ENCODE measurements around the gene ACSF3.

Gene ACSF3

DNA sequence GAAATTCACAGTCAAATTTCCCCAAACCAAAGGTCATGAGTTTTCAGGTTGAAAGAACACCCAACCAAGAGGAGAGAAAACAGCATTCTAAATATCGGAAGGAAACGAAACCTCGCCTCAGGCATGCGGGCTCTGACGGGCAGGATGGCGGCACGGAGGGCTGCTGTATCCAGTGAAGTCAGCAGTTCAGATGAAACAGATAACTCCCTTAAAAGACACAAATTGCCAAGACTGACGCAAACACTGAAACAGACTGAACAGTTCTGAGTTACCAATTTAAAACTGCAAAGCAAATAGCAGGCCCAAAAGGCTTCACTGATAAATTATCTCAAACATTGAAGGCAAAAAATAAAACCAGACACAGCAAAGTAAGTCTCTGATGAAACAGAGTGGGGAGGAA is 57.3 kb downstream of the ACSF3 start:
- peaks cover 7% of the 10 kb centered on the region for H3K27me3 ChIP-seq (ENCODE audit: control insufficient read depth, insufficient read depth, low read length)
- H3K36me3 ChIP-seq (ENCODE audit: control insufficient read depth, insufficient read depth, low read length) = no peaks in the 10 kb centered on the region

DNA sequence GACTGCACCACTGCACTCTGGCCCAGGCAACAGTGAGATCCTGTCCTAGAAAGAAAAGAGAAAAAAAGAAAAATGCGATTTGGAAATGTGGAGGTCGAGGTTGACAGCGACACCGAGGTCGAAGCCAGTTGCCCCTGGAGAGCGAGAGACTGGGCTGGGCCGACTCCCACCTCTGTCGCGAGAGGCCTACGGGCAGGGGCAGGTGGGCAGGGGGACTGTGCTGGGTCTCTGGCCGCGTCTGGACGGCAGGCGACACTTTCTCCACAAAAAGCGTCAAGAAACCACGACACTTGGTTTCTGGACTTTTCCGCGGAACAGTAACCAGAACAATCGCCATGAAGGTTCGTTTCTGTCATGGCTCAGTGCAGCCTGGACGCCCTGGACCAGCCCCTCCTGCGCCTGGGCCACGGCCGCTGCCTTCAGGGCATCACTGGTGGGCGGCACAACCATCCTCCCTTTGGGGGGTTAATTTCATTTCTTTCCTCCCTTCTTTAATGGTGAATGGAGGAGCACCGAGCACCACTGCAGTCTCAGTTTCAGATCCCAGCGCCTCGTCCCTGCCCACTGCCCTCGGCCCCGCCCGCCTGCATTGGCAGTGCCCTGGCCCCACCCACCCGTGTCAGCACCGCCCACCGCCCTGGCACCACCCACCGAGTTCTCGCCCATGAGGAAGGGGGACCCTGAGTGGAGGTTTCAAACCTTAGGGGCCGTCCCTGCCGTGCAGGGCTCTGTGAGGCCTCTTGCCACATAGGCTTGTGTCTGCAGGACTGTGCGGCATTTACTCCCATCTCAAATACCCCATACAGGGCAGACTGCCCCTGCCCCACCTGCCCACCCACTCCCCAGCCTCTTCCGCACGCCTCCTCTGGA is 59.4 kb downstream of the ACSF3 start:
- Histone ChIP-seq H3K4me1 (ENCODE audit: control insufficient read depth, insufficient read depth, low read length) (peaks cover 12% of the 10 kb centered on the region), H3K36me3 (ENCODE audit: control insufficient read depth, insufficient read depth, low read length) (no peaks in the 10 kb centered on the region), H3K9me3 (ENCODE audit: control insufficient read depth, low read length) (no peaks in the 10 kb centered on the region), H3K27me3 (ENCODE audit: control insufficient read depth, insufficient read depth, low read length) (peaks cover 18% of the 10 kb centered on the region), H3K4me3 (ENCODE audit: low read length) (no peak overlapping the region), H3K9ac (ENCODE audit: low read length) (no peak overlapping the region)

More for the DNA sequence above, 57.3 kb downstream of the ACSF3 start:
- no peak overlapping the region for H3K4me3 ChIP-seq (ENCODE audit: low read length)
- no peaks in the 10 kb centered on the region for H3K9me3 ChIP-seq (ENCODE audit: control insufficient read depth, low read length)
- H3K4me1 ChIP-seq (ENCODE audit: control insufficient read depth, insufficient read depth, low read length) = peaks cover 12% of the 10 kb centered on the region
- H3K9ac ChIP-seq (ENCODE audit: low read length) = no peak overlapping the region

DNA sequence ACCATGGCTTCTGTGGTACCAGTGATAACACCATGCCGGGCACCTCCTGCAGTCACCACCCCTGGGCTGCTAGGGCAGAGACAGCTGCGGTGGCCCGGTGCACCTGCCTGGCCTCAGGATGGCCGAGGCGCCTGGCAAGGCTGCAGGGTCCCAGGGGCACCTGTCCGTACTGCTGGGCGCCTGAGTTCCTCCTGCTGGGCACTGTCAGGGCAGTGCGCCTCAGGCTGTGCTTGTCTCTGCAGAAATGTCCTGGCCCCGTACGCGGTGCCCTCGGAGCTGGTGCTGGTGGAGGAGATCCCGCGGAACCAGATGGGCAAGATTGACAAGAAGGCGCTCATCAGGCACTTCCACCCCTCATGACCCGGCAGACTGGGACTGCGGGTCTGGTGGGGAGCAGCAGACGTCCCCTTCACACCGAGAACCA is 60.2 kb downstream of the ACSF3 start:
- H3K9me3 ChIP-seq (ENCODE audit: control insufficient read depth, low read length) = no peaks in the 10 kb centered on the region
- H3K4me1 ChIP-seq (ENCODE audit: control insufficient read depth, insufficient read depth, low read length) = peaks cover 12% of the 10 kb centered on the region
- H3K27me3 ChIP-seq (ENCODE audit: control insufficient read depth, insufficient read depth, low read length) = peaks cover 18% of the 10 kb centered on the region
- no peaks in the 10 kb centered on the region for H3K36me3 ChIP-seq (ENCODE audit: control insufficient read depth, insufficient read depth, low read length)
- no peak overlapping the region for H3K9ac ChIP-seq (ENCODE audit: low read length)
- H3K4me3 ChIP-seq (ENCODE audit: low read length) = no peak overlapping the region

DNA sequence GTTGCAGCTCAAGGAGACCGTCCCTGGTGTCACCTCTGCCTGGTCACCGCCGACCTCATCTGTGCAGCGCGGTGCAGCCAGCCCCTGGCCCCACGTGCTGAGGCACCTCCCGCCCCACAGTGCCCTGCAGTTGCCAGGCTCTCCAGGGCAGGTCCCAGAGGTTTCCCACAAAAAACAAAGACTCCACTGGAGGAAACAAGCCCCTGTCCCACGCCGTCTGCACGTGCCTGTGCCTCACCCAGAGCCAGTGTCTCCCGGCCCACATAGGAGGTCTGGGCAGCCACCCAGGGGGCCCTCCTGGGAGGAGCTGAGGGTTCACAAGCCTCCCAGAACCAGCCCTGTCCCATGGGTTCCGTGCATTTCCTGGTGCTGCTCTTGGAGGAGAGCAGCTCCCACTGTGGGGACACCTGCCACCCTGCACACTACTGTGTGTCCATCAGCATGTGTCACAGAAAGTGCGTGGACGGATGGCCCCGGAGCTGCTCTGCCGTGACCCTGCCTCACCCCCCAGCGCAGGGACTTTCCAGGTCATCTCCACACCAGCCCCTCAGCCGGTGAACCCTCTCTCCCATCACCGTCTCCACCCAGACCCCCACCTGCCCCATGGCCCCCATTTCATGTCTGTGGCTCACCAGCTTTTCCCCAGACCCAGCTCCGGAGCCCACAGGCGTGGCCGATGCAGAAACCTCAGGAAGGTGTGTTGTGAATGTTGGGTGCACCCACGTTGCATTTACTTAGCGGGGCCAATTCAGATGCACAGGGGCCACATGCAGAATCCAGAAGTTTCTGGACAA is 60.9 kb downstream of the ACSF3 start:
- Histone ChIP-seq H3K9me3 (ENCODE audit: control insufficient read depth, low read length) (no peaks in the 10 kb centered on the region), H3K4me1 (ENCODE audit: control insufficient read depth, insufficient read depth, low read length) (peaks cover 12% of the 10 kb centered on the region), H3K9ac (ENCODE audit: low read length) (no peak overlapping the region), H3K27me3 (ENCODE audit: control insufficient read depth, insufficient read depth, low read length) (peaks cover 18% of the 10 kb centered on the region), H3K4me3 (ENCODE audit: low read length) (no peak overlapping the region), H3K36me3 (ENCODE audit: control insufficient read depth, insufficient read depth, low read length) (no peaks in the 10 kb centered on the region)

DNA sequence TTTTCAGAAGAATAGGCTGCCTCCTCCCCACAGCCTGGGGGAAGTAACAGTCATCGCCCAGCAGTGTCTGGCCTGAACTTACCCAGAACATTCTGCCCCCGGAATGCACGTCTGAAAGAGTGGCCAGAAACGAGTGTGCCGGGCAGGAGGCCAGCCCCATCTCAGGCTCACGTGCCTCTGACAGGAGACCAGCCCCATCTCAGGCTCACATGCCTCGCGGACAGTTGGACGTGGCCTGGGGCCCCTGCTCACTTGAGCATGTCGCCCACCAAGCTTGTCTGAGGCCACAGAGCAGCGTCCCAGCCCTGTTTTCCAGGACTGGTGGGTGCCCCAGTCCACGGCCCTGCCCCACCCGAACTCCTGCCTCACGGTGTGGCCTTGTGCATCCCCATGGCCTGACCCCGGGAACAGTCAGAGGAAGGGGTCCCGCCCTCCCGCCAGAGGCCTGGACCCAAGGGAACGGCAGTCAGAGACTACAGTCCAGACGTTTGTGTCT is 61.6 kb downstream of the ACSF3 start:
- Histone ChIP-seq H3K9me3 (ENCODE audit: control insufficient read depth, low read length) (no peaks in the 10 kb centered on the region), H3K27me3 (ENCODE audit: control insufficient read depth, insufficient read depth, low read length) (peaks cover 18% of the 10 kb centered on the region), H3K36me3 (ENCODE audit: control insufficient read depth, insufficient read depth, low read length) (no peaks in the 10 kb centered on the region), H3K4me1 (ENCODE audit: control insufficient read depth, insufficient read depth, low read length) (peaks cover 12% of the 10 kb centered on the region), H3K4me3 (ENCODE audit: low read length) (no peak overlapping the region), H3K9ac (ENCODE audit: low read length) (no peak overlapping the region)

DNA sequence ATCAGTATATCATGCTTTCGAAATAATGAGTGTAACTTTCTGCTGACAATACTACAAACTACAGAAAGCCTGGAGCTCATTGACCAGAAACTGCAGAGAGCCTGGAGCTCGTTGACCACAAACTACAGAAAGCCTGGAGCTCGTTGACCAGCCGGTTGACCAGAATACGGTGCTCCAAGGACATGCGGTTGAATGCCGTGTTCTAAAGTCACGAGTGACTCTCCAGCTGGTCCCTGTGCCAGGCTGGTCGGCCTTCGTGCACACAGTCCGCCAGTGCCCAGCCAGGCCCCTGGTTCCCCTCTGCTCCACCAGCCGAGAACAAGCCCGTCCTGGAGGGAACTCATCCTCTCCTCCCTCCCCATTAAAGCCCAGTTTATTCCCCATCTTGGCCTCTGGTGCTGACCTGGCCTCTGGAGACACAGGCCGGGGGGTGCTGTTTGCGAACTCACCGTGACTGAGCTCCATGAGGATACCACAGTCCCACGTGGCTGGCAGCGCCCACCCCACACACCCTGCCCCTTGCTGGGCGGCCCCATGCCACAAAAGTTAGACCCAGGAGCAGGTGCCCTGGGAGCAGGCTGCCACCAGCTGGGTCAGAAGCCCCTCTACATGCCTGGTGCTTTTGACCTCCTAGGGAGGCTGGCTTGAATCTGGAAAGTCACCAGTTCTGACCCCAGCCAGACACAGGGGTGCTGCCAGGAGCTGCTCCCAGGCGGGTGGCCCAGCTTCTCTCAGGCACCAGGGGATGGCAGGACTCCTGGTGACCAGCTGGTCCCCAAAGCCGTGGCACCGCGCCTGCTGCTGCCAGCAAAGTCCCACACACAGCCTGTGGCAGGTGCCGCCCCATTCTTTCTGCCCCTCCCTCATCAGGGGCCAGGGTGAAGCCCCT is 62.4 kb downstream of the ACSF3 start:
- no peaks in the 10 kb centered on the region for H3K36me3 ChIP-seq (ENCODE audit: control insufficient read depth, insufficient read depth, low read length)
- no peaks in the 10 kb centered on the region for H3K9me3 ChIP-seq (ENCODE audit: control insufficient read depth, low read length)
- no peak overlapping the region for H3K4me3 ChIP-seq (ENCODE audit: low read length)
- H3K27me3 ChIP-seq (ENCODE audit: control insufficient read depth, insufficient read depth, low read length) = peaks cover 18% of the 10 kb centered on the region
- H3K4me1 ChIP-seq (ENCODE audit: control insufficient read depth, insufficient read depth, low read length) = peaks cover 12% of the 10 kb centered on the region
- H3K9ac ChIP-seq (ENCODE audit: low read length) = no peak overlapping the region

DNA sequence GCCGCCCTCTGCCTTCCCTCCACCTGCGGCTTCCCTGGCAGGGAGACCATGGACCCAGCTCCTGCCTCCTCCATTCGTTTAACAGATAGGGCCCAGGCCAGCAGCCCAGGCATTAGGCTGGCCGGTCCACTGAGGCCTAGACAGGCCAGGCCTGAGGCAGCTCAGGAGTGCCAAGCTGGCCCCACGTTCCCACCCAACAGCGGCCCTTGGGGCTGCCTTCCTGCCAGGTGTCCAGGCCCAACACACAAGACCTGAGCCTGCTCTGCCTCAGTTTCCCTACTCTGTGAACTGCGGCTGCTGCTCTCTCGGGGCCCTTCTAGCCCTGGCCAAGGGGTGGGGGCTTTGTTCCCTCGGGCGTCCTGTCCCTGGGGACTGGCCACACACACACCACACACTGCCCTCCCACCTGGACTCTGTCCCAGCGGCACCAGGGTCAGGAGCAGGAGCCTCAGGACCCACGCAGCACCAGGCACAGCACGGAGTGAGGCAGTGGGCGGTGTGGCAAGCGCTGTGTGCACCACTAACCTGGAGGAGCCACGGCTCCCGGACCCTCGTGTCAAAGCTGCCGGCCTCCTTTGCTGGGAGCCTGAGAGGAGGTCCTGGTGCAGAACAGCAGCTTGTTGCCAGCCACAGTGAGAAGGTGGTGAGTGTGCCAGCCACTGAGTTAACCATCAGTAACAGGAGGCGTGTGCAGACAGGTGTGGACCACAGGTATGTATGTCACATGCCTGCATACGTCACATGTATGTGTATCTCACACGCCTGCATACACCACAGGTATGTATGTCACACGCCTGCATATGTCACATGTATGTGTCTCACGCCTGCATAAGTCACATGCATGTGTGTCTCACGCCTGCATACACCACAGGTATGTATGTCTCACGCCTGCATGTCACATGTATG is 63.3 kb downstream of the ACSF3 start:
- H3K27me3 ChIP-seq (ENCODE audit: control insufficient read depth, insufficient read depth, low read length) = peaks cover 21% of the 10 kb centered on the region
- H3K4me1 ChIP-seq (ENCODE audit: control insufficient read depth, insufficient read depth, low read length) = peaks cover 12% of the 10 kb centered on the region
- no peak overlapping the region for H3K9ac ChIP-seq (ENCODE audit: low read length)

DNA sequence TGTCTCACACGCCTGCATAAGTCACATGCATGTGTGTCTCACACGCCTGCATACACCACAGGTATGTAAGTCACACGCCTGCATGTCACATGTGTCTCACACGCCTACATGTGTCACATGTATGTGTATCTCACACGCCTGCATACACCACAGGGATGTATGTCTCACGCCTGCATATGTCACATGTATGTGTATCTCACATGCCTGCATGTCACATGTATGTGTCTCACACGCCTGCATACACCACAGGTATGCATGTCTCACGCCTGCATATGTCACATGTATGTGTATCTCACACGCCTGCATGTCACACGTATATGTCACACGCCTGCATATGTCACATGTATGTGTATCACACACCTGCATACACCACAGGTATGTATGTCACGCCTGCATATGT is 64.1 kb downstream of the ACSF3 start:
- Histone ChIP-seq H3K4me3 (ENCODE audit: low read length) (no peak overlapping the region), H3K4me1 (ENCODE audit: control insufficient read depth, insufficient read depth, low read length) (peaks cover 12% of the 10 kb centered on the region), H3K27me3 (ENCODE audit: control insufficient read depth, insufficient read depth, low read length) (peaks cover 21% of the 10 kb centered on the region), H3K36me3 (ENCODE audit: control insufficient read depth, insufficient read depth, low read length) (no peaks in the 10 kb centered on the region), H3K9ac (ENCODE audit: low read length) (no peak overlapping the region), H3K9me3 (ENCODE audit: control insufficient read depth, low read length) (no peaks in the 10 kb centered on the region)

More for the DNA sequence above, 63.3 kb downstream of the ACSF3 start:
- no peaks in the 10 kb centered on the region for H3K9me3 ChIP-seq (ENCODE audit: control insufficient read depth, low read length)
- H3K36me3 ChIP-seq (ENCODE audit: control insufficient read depth, insufficient read depth, low read length) = no peaks in the 10 kb centered on the region
- H3K4me3 ChIP-seq (ENCODE audit: low read length) = no peak overlapping the region

DNA sequence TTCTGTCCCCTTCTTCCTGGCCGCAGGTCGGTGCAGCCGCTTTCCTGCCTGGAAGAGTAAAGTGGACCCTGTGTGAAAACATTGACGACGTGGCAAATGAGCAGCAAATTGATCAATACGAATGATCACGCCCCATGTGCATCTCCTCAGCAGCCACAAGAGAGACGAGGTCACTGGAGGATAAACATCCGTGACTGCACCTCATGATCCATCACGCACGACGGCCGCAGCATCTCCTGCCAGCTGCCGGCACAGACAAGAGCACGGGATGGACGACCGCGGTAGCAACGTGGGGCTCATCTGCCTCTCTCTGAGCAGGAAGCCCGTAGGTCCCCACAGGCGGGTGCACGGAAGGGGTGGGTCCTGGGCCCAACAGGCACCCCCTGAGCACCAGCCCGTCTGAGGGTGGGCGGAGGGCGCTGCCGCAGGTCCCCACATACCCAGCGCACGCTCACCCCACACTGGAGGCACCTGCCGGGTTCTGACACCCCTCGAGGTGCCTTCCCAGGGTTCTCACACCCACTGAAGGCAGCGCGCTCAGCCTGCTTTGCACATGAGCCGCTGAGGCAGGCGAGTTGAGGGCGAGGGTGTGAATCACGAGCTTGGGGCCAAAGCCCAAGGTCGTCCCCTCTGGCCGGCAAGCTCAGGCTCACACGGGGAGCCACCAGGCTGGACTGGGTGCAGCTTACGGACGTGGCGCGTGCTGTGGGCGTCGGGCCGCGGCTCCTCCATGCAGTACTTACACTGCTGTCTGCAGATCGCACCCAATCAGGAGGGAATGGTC is 65.6 kb downstream of the ACSF3 start:
- H3K4me3 ChIP-seq (ENCODE audit: low read length) = no peak overlapping the region

DNA sequence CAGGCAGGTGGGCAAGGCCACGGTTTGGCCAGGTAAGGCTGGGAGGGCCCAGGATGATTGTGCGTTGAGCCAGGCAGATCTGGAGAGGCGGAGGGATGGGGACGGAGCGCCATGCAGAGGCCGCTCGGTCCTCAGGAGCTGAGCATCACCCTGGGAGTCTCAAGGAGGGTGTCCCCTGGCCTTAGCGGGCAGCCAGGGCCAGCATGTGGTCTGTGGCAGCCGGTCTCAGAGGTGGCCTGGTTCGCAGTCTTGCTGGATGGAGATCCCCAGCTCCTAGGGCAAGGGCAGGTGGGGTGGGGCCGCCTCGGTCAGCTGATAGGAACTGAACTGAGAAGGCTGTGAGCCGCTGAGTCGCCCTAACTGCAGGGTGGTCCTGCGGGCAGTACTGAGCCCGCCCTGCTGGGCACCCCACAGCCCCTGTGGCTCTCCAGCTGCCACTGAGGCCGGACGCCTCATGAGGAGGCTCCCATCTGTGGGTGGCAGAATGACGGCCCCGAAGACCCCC is 66.2 kb downstream of the ACSF3 start:
- Histone ChIP-seq H3K9me3 (ENCODE audit: control insufficient read depth, low read length) (no peaks in the 10 kb centered on the region), H3K4me1 (ENCODE audit: control insufficient read depth, insufficient read depth, low read length) (peaks cover 6% of the 10 kb centered on the region), H3K9ac (ENCODE audit: low read length) (no peak overlapping the region), H3K27me3 (ENCODE audit: control insufficient read depth, insufficient read depth, low read length) (peaks cover 19% of the 10 kb centered on the region), H3K4me3 (ENCODE audit: low read length) (no peak overlapping the region), H3K36me3 (ENCODE audit: control insufficient read depth, insufficient read depth, low read length) (no peaks in the 10 kb centered on the region)

More for the DNA sequence above, 65.6 kb downstream of the ACSF3 start:
- no peaks in the 10 kb centered on the region for H3K36me3 ChIP-seq (ENCODE audit: control insufficient read depth, insufficient read depth, low read length)
- no peak overlapping the region for H3K9ac ChIP-seq (ENCODE audit: low read length)
- H3K27me3 ChIP-seq (ENCODE audit: control insufficient read depth, insufficient read depth, low read length) = peaks cover 21% of the 10 kb centered on the region
- H3K9me3 ChIP-seq (ENCODE audit: control insufficient read depth, low read length) = no peaks in the 10 kb centered on the region
- peaks cover 12% of the 10 kb centered on the region for H3K4me1 ChIP-seq (ENCODE audit: control insufficient read depth, insufficient read depth, low read length)

All from mucosa of stomach (tissue), 1 donor.